Measurements from ENCODE around the gene SRP54.
A peak's percentile ranks its signal among the peaks of the same experiment; 100 is the strongest.

SRP54 gene

DNA sequence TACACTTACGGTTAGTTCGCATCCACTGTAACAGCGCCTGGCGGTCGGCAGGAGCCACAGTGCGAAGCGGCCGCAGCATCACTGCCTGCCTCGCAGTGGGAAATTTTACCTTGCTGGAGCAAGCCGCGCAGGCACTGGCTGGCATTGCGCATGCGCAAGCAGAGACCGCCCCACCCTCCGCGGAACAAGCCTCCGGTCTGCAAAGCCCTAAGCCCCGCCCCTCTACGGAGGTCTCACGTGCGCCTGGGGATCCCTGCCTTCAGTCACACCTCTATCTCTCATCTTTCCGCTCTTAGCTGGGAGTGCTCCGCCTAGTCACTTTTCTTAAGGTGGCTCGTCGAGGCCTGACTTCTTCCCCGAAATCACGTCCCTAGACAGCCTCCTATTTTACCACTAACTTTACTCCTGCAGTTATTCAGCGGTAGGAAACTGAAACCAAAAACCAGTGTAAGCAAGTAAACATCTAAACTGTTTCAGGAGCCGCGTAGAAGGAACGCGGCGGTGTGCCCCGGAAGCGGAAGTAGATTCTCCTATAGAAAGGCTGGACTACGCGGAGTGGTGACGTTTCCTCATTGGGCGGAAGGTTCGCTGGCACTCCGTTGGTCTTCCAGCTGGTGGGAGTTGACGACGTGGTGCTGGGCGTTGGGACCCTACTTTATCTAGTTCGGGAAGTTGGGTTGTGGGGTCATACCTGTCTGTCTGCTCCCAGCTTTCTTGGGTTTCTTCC is at the start of gene SRP54:
TSS of gene SRP54 (plus strand) at position 572 of the 727 bp plus-strand sequence. CDS start 13,718 bp downstream, outside the sequence.
- TF ChIP-seq, protein P1, sequence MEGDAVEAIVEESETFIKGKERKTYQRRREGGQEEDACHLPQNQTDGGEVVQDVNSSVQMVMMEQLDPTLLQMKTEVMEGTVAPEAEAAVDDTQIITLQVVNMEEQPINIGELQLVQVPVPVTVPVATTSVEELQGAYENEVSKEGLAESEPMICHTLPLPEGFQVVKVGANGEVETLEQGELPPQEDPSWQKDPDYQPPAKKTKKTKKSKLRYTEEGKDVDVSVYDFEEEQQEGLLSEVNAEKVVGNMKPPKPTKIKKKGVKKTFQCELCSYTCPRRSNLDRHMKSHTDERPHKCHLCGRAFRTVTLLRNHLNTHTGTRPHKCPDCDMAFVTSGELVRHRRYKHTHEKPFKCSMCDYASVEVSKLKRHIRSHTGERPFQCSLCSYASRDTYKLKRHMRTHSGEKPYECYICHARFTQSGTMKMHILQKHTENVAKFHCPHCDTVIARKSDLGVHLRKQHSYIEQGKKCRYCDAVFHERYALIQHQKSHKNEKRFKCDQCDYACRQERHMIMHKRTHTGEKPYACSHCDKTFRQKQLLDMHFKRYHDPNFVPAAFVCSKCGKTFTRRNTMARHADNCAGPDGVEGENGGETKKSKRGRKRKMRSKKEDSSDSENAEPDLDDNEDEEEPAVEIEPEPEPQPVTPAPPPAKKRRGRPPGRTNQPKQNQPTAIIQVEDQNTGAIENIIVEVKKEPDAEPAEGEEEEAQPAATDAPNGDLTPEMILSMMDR (IDR thresholded peaks at IDR 0.05; ENCODE audit: insufficient read depth, low read length, poor library complexity, severe bottlenecking): peak; percentile 21
- Histone ChIP-seq H3K27me3 (replicated peaks; ENCODE audit: control insufficient read depth, insufficient read depth, low read length) (no peaks in the 10 kb centered on the region), H3K4me3 (replicated peaks; ENCODE audit: low read depth, low read length) (peak within 1 kb of the TSS; percentile 80), H3K36me3 (ENCODE audit: control insufficient read depth, insufficient read depth, low read length) (no peaks in the 10 kb centered on the region)
- DNase-seq (ENCODE audit: extremely low read depth, insufficient read length): peak; percentile 98

GRCh38 chr14:34933301-34933700 is 49.5 kb upstream of the SRP54 start:
- TF ChIP-seq, protein P1 (IDR thresholded peaks at IDR 0.05; ENCODE audit: insufficient read depth, low read length, poor library complexity, severe bottlenecking): no peak
- Histone ChIP-seq H3K36me3 (ENCODE audit: control insufficient read depth, insufficient read depth, low read length) (no peaks in the 10 kb centered on the region), H3K4me3 (replicated peaks; ENCODE audit: low read depth, low read length) (no peak overlapping the region), H3K27me3 (replicated peaks; ENCODE audit: control insufficient read depth, insufficient read depth, low read length) (no peaks in the 10 kb centered on the region)
- DNase-seq (ENCODE audit: extremely low read depth, insufficient read length): no peak

- H3K36me3 ChIP-seq (ENCODE audit: control insufficient read depth, insufficient read depth, low read length): no peaks in the 10 kb centered on the region
- no peaks in the 10 kb centered on the region for H3K27me3 ChIP-seq (replicated peaks; ENCODE audit: control insufficient read depth, insufficient read depth, low read length)
- no peak for DNase-seq (ENCODE audit: extremely low read depth, insufficient read length)
- TF ChIP-seq, protein P1 (IDR thresholded peaks at IDR 0.05; ENCODE audit: insufficient read depth, low read length, poor library complexity, severe bottlenecking): no peak
- H3K4me3 ChIP-seq (replicated peaks; ENCODE audit: low read depth, low read length): no peak overlapping the region
Measured at GRCh38 chr14:34935488-34935887, 47.3 kb upstream of the SRP54 start.

DNA sequence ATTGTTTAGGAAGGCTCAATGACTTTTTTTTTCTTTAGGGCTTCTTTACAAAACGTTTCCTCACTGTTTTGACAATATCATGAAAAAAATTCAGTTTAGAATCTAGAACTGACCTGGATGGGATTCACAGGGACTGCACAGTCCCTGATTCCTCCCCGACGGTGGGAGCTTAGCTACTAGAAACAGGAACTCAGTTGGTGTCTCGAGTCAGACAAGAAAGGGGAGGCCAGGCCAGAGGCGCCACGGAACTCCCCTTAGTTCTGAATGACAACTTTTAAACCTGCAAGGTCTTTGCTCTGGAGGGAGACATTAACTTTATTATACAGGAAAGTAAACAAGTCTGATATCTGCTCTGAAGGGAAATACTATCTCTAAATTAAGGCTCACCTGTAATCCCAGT is 45.4 kb upstream of the SRP54 start:
- TF ChIP-seq, protein P1 (IDR thresholded peaks at IDR 0.05; ENCODE audit: insufficient read depth, low read length, poor library complexity, severe bottlenecking): no peak

DNA sequence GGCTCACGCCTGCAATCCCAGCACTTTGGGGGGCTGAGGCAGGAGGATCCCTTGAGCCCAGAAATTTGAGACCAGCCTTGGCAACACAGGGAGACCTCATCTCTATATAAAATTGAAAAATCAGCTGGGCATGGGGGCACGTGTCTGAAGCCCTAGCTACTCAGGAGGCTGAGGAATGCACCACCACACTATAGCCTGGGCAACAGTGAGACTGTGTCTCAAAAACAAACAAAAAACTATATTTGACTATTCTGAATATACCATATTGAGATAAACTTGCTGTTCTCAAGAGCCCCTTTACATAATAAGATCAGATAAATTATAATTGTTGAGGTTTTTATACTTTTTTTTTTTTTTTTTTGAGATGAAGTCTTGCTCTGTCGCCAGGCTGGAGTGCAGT is 44.9 kb upstream of the SRP54 start:
- H3K4me3 ChIP-seq (replicated peaks; ENCODE audit: low read depth, low read length): no peak overlapping the region
- no peak for DNase-seq (ENCODE audit: extremely low read depth, insufficient read length)
- H3K36me3 ChIP-seq (ENCODE audit: control insufficient read depth, insufficient read depth, low read length): no peaks in the 10 kb centered on the region
- TF ChIP-seq, protein P1 (IDR thresholded peaks at IDR 0.05; ENCODE audit: insufficient read depth, low read length, poor library complexity, severe bottlenecking): no peak
- H3K27me3 ChIP-seq (replicated peaks; ENCODE audit: control insufficient read depth, insufficient read depth, low read length): no peaks in the 10 kb centered on the region

More for the DNA sequence above, 45.4 kb upstream of the SRP54 start:
- DNase-seq (ENCODE audit: extremely low read depth, insufficient read length): no peak
- H3K27me3 ChIP-seq (replicated peaks; ENCODE audit: control insufficient read depth, insufficient read depth, low read length): no peaks in the 10 kb centered on the region
- H3K4me3 ChIP-seq (replicated peaks; ENCODE audit: low read depth, low read length): no peak overlapping the region
- H3K36me3 ChIP-seq (ENCODE audit: control insufficient read depth, insufficient read depth, low read length): no peaks in the 10 kb centered on the region
